Activated effector memory CD4-positive, alpha-beta T cell treated with Interleukin-2 at 50 U/mL for 16 hours (primary cell): ENCODE results near the gene CPNE8.

ENCODE experiments used
- DNase-seq: peaks from one replicate; pipeline ENCODE4 v3.0.0-alpha.2; 2020

The CPNE8 gene

GRCh38 chr12:38892976-38893375, 12.4 kb downstream of the CPNE8 start:
- no peak for DNase-seq

DNA sequence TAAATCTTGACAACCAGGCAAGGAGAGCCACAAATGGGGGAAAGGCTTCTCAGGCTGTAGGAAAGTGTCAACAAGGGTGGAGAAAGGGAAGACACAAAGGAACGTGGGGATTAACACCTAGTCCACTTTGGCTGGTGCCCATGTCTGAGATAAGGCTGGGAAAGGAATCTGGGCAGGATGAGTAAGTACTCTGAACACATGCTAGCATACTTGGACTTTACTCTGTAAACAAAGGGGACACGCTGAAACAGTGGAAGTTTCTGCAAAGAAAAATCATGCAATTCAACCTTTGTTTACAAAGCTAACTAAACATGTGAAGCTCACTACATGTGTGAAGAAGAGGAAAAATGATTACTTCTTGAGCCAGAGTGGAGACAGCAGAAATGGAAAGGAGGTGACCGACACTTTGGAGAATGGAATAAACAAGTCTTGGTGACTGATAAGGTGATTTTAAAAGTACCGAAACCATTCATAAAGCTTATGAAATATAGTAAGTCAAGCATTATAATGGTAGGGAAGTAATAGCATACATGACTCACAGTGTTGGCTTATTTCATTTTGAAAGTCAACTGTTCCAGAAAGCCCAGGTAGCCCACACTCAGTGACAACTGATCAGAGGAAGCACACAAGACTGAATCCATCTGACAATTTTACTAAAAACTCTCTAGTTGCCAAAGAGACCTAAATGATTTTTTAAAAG, 13.2 kb downstream of the CPNE8 start:
- DNase-seq, result no peak

GRCh38 chr12:38890102-38890855, 15.1 kb downstream of the CPNE8 start:
- no peak for DNase-seq

DNA sequence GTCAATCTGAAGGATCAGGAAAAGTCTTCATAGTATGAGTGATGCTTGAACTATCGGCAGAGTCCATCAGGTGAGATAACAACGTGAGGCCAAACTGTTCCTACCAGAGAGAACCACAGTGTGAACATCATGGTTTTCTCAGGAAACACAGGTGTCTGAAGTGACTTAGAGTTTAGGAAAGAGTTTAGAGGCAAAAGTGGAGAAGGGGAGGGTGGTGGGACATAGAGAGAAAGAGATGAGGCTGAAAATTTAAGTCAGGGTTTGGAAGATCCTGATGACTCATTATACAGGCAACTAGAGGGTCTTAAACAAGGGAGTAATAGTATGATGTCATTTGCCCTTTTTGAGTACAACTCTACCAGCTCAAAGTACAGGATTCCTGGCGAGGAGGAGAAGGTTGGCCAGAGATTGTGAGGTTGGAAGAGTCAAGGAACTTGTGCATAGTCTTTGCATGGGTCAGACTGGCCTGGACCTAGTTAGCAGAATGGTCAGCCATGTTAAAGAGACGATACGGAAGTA, 16.0 kb downstream of the CPNE8 start:
- DNase-seq, result no peak

DNA sequence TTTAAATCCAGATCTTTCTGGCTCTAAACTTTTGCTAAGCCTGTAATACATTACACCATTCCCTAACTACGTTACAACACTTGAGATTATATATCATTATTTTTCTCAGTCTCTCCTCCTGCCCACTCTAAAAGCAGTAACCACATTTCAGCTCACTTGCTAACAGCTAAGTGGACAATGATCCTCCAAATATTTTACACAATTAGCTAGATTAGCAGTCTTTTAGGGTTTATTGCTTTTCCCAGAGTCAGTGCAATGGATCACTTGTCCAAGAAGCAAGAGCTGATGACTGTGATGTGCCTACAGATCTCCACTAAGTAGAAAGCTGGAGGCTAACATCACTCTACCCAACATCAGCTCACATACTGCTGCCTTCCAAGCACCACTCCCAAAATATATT, 17.6 kb downstream of the CPNE8 start:
- no peak for DNase-seq

- DNase-seq, result no peak
Observed at GRCh38 chr12:38886931-38887330, 18.5 kb downstream of the CPNE8 start.

GRCh38 chr12:38886064-38886463, 19.3 kb downstream of the CPNE8 start:
- no peak for DNase-seq

GRCh38 chr12:38884666-38885065, 20.7 kb downstream of the CPNE8 start:
- no peak for DNase-seq

- no peak for DNase-seq
Observed at GRCh38 chr12:38883629-38884134, 21.7 kb downstream of the CPNE8 start.

DNA sequence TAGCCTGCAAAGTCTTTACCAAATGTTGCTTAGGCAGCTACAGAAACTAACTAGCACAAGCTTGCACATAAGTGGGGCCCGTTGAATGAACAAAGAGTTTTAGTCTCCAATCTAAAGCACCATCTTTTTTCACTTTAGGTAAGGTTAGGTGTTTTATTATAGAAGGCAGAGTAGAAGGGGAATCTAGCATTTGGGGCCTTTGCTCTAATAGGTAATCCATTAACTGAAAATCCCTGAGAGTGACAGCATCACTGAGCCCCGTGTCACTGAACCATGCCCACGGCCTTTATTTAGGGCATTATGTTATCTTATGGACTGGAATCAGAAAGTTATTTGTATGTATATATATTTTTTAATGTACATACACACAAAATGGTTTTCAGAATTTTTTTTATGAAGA, 25.1 kb downstream of the CPNE8 start:
- DNase-seq, result no peak

GRCh38 chr12:38878986-38879385, 26.4 kb downstream of the CPNE8 start:
- DNase-seq, result no peak

DNA sequence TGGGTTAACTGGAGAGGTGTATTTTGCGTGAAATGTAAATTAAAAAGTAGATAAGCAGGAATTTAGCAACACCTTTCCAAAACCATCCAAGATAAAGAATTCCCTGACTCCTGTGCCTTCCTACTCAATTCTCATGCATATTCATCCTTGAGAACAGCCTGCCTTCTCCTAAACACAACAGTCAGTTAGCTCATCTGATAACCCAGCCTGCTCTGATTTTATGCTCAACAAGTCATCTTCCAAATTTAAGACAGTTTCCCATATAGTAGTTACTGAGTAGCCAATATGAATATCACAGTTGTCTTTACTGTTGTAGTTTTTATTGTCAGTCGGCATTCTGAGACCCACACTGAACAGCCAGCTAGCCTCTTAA, 27.1 kb downstream of the CPNE8 start:
- no peak for DNase-seq

GRCh38 chr12:38875586-38876228, 29.7 kb downstream of the CPNE8 start:
- DNase-seq, result no peak

GRCh38 chr12:38872561-38872960, 32.8 kb downstream of the CPNE8 start:
- DNase-seq, result no peak

- DNase-seq, result no peak
Observed at GRCh38 chr12:38872156-38872555, 33.2 kb downstream of the CPNE8 start.

- DNase-seq, result no peak
Observed at GRCh38 chr12:38869036-38869435, 36.4 kb downstream of the CPNE8 start.

GRCh38 chr12:38850461-38850860, 54.9 kb downstream of the CPNE8 start:
- DNase-seq, result no peak

- DNase-seq, result no peak
Observed at GRCh38 chr12:38847247-38847646, 58.1 kb downstream of the CPNE8 start.

- no peak for DNase-seq
Observed at GRCh38 chr12:38844267-38844666, 61.1 kb downstream of the CPNE8 start.

DNA sequence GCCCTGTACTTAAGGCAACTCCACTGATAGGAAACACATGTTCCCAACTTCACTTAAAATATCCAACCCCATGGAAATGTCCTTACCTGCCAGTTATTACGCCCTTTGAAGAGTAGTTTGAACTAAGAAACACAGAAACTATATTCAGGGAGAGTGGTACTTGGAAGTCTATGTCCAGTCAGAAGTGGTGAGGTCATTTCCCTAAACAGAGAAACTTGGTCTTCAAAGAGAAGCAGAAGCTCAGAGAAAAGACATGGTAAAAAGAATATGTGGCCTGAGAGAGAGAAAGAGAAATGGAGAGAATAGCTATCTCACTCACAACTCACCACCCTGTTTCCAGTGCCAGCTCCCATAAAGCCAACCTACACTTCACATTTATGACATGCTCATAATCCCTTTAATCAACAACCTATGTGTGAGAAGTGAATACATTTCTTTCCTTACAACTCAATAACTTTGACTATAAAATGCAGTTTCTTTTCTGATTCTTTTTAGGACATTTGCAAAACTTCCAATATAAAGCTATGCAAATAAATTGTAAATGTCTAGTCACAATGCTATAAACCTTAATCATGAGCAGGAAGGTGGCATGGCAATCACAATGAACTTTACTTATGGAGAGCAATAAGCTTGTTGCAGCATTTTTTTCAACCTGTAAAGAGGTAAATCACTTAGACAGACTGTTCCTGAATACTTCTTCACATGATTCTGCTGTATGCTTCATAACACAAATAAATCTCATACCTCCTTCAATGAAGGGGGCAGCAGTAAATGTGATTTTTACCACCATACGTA, 67.1 kb downstream of the CPNE8 start:
- DNase-seq, result no peak

DNA sequence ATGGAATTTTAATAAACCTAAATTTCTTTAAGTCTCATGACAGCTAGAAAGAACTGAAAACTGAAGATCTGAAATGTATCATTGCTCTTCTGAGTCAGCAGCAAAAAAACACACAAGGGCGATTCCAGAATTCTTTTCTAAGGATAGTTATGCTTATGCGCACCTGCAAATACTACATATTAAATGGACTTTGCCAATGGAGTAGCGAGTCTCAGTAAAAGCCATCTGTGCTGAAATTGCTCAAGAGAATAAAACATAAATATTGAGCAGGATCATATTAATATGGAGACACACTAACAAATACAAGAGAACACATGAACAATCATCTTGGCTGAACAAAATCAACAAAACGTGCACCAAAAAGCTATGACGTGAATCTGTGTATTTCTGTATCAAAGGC, 73.7 kb downstream of the CPNE8 start:
- DNase-seq, result no peak

DNA sequence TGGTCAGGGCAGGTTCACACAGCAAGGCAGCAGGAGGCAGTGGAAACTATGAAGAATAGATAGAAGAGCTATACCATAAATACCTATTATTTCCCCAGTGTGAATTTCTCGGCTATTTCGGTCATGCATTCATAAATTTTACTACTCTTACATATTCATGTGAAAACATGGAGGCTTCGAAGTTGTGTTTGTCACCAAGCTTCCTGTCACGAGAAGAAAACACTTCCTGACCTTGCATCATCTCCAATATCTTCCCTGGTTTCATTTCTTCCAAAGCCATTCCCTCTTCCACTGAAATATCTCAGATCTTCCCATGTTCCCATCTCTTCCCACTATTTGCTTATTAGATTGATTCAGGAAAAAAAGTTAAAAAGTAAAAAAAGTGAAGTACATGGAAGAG, 80.4 kb downstream of the CPNE8 start:
- DNase-seq, result no peak

- no peak for DNase-seq
Observed at GRCh38 chr12:38823738-38824137, 81.7 kb downstream of the CPNE8 start.
